Activated CD4-positive, alpha-beta T cell treated with anti-CD3 and anti-CD28 coated beads, Interleukin-2, amount 10 ng/mL, durations not matched to agents 7 days and 5 days (primary cell): Measurements from ENCODE around the gene SLC36A1. TPM values are rescaled to one million over a fixed set of nuclear protein-coding genes. Genes with fewer than 3 reads are reported as not detected.

ENCODE experiments used
- CTCF ChIA-PET: fragments of 350-600 bp; sonication (Branson Sonifier 250); formaldehyde crosslinking; loops from one replicate; lab custom pipeline; 2021; ENCODE audit warnings: antibody characterized with exemption; lab: Charles Lee
- POLR2A ChIA-PET: fragments of 350-600 bp; sonication (Branson Sonifier 250); formaldehyde crosslinking; loops from one replicate; lab custom pipeline; 2021; ENCODE audit warnings: antibody characterized with exemption; lab: Charles Lee
- DNase-seq: peaks from one replicate; pipeline ENCODE4 v3.0.0-alpha.2; 2020
- H3K27ac Mint-ChIP-seq: one replicate; pipeline ENCODE4 v1.8.0; 2021; ENCODE audit warnings: mild to moderate bottlenecking, moderate library complexity, mixed read lengths
- H3K27me3 Mint-ChIP-seq: one replicate; pipeline ENCODE4 v1.8.0; 2021; ENCODE audit warnings: mixed read lengths
- H3K36me3 Mint-ChIP-seq: one replicate; pipeline ENCODE4 v1.8.0; 2021; ENCODE audit warnings: low read depth, mixed read lengths
- H3K4me1 Mint-ChIP-seq: one replicate; pipeline ENCODE4 v1.8.0; 2021; ENCODE audit warnings: mixed read lengths
- H3K4me3 Mint-ChIP-seq: one replicate; pipeline ENCODE4 v1.8.0; 2021; ENCODE audit warnings: mild to moderate bottlenecking, moderate library complexity, mixed read lengths
- H3K9me3 Mint-ChIP-seq: one replicate; pipeline ENCODE4 v1.8.0; 2021; ENCODE audit warnings: mixed read lengths
- total RNA-seq, 2 experiments: library from RNA; stranded (reverse); gene quantifications; one replicate each; pipeline ENCODE4 v1.2.3, GENCODE V29; 2021

The SLC36A1 gene
- total RNA-seq, 2 experiments from 2014 or later: 5.8 TPM

GRCh38 chr5:151459680-151460324 lies 12.4 kb downstream of the SLC36A1 start:
- no peaks in the 10 kb centered on the region for H3K4me1 Mint-ChIP-seq
- H3K9me3 Mint-ChIP-seq: no peaks in the 10 kb centered on the region
- no peaks in the 10 kb centered on the region for H3K27me3 Mint-ChIP-seq
- H3K4me3 Mint-ChIP-seq: no peak overlapping the region
- H3K27ac Mint-ChIP-seq: no peak overlapping the region
- H3K36me3 Mint-ChIP-seq: no peaks in the 10 kb centered on the region
- ChIA-PET POLR2A (no interaction called here), CTCF (interaction anchor here (0.6 to 4.0 kb wide), 5 partner anchors 10 to 61 kb away, joined by 3 to 17 read pairs (median 6); partner anchors contain the start of gene SLC36A1)
- no peak for DNase-seq

DNA sequence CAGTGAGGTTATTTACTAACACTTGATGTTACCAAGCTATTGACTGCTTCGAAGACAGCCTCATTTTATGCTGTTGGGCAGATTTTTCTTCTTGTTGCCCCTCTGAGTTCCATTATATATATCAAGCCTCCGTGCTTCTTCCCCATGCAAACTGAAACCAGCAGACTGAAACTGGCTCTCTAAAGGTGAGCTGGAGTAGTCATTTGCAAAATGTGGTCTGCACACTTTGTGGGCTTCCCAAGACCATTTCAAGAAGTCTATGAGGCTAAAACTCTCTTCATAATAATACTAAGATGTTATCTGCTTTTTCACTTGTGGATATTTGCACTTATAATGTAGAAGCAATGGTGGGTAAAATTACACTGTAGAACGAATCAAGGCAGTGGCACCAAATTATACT lies 13.9 kb downstream of the SLC36A1 start:
- no peaks in the 10 kb centered on the region for H3K9me3 Mint-ChIP-seq
- POLR2A ChIA-PET: no interaction called here

GRCh38 chr5:151463137-151464029 lies 16.0 kb downstream of the SLC36A1 start:
- Mint-ChIP-seq H3K27me3 (no peaks in the 10 kb centered on the region), H3K36me3 (no peaks in the 10 kb centered on the region), H3K4me3 (no peak overlapping the region), H3K27ac (no peak overlapping the region), H3K9me3 (no peaks in the 10 kb centered on the region), H3K4me1 (no peaks in the 10 kb centered on the region)
- no peak for DNase-seq
- POLR2A ChIA-PET: no interaction called here
- CTCF ChIA-PET: interaction anchor here (1.5 kb wide), 1 partner anchor 15 kb away, joined by 7 read pairs; the partner anchor contains the start of gene SLC36A1

More for the DNA sequence above, 13.9 kb downstream of the SLC36A1 start:
- Mint-ChIP-seq H3K4me1 (no peaks in the 10 kb centered on the region), H3K36me3 (no peaks in the 10 kb centered on the region), H3K4me3 (no peak overlapping the region), H3K27ac (no peak overlapping the region), H3K27me3 (no peaks in the 10 kb centered on the region)
- CTCF ChIA-PET: interaction anchor here (1.7 kb wide), 1 partner anchor 14 kb away, joined by 7 read pairs; the partner anchor contains the start of gene SLC36A1
- no peak for DNase-seq

DNA sequence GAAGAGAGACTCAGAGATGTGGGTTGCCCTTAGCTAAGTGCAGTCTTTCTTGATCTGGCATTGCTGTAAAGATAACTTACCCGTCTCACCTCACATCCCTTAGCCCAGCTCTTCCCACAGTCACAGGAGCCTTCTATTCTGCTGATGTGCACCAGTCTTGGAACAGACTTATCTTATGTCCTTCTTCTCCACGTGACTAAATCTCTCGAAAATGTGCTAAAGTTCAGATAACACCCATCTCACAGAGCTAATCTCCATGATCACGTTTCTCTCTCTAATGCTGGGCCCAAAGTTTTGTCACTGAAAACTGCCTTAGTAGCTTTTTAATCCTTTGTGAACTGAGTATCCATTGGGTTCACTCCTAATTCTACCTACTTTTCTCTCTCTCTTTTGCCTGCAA lies 16.7 kb downstream of the SLC36A1 start:
- no peaks in the 10 kb centered on the region for H3K4me1 Mint-ChIP-seq
- POLR2A ChIA-PET: no interaction called here
- H3K4me3 Mint-ChIP-seq: no peak overlapping the region
- H3K36me3 Mint-ChIP-seq: no peaks in the 10 kb centered on the region
- no peaks in the 10 kb centered on the region for H3K9me3 Mint-ChIP-seq
- CTCF ChIA-PET: interaction anchor here (1.5 kb wide), 1 partner anchor 16 kb away, joined by 7 read pairs; the partner anchor contains the start of gene SLC36A1
- no peak for DNase-seq
- H3K27ac Mint-ChIP-seq: no peak overlapping the region
- H3K27me3 Mint-ChIP-seq: no peaks in the 10 kb centered on the region

DNA sequence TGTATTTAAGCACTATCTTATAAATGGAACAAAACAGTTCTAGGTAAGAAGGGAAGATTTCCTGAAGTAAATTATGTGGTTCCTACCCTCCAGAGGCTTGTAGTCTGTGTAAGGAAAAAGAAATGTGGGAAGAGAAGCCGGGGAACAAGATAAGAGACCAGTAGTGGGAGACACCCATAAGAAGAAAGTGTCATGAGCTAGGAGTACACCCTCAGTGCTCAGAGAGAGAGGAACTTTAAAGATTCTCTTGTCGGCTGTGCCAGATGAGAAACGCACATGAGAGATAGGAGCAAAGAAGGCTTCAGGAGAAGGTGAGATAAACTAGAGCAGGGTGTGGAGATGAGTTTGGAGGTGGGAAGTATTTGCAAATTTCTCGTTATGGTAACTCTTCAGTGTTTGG lies 18.1 kb downstream of the SLC36A1 start:
- Mint-ChIP-seq H3K27me3 (no peaks in the 10 kb centered on the region), H3K36me3 (no peaks in the 10 kb centered on the region), H3K4me3 (no peak overlapping the region), H3K27ac (no peak overlapping the region), H3K9me3 (no peaks in the 10 kb centered on the region), H3K4me1 (no peaks in the 10 kb centered on the region)
- ChIA-PET CTCF (interaction anchor here (0.6 to 1.4 kb wide), 3 partner anchors 18 to 252 kb away, joined by 3 read pairs; partner anchors contain the start of gene SLC36A1), POLR2A (no interaction called here)
- no peak for DNase-seq

DNA sequence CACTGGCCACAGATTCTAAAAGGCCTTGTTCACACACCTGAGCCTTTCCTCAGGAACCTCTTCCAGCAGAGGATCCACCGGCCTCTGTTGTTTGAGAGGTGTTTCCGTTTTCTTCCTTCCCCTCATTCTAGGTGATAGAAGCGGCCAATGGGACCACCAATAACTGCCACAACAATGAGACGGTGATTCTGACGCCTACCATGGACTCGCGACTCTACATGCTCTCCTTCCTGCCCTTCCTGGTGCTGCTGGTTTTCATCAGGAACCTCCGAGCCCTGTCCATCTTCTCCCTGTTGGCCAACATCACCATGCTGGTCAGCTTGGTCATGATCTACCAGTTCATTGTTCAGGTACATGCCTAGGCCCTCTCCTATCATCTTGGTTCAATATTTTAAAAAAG lies 20.2 kb downstream of the SLC36A1 start:
- ChIA-PET POLR2A (no interaction called here), CTCF (no interaction called here)
- Mint-ChIP-seq H3K4me1 (no peaks in the 10 kb centered on the region), H3K27me3 (no peaks in the 10 kb centered on the region), H3K36me3 (no peaks in the 10 kb centered on the region), H3K27ac (no peak overlapping the region), H3K9me3 (no peaks in the 10 kb centered on the region), H3K4me3 (no peak overlapping the region)
- DNase-seq: no peak

DNA sequence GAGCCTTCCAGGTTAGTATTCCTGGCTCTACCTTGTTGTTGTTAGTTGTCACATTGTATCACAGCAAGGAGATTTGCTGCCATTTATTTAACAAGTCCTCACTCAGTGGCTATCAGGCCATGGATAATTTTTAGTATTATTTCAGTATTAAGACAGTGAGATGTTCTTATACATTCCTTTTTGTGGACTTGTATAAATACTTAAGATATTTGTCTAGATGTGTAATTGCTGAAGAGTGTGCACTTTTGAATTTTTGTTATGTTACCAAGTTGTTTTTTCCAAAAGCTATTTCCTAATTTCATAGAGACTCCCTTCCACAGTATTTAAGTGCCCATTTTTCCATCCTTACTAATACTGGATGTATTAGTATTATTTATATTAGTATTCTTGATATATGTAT lies 22.0 kb downstream of the SLC36A1 start:
- Mint-ChIP-seq H3K9me3 (no peaks in the 10 kb centered on the region), H3K4me3 (no peak overlapping the region), H3K27ac (no peak overlapping the region), H3K27me3 (no peaks in the 10 kb centered on the region), H3K36me3 (no peaks in the 10 kb centered on the region), H3K4me1 (no peaks in the 10 kb centered on the region)
- ChIA-PET POLR2A (no interaction called here), CTCF (no interaction called here)
- no peak for DNase-seq

DNA sequence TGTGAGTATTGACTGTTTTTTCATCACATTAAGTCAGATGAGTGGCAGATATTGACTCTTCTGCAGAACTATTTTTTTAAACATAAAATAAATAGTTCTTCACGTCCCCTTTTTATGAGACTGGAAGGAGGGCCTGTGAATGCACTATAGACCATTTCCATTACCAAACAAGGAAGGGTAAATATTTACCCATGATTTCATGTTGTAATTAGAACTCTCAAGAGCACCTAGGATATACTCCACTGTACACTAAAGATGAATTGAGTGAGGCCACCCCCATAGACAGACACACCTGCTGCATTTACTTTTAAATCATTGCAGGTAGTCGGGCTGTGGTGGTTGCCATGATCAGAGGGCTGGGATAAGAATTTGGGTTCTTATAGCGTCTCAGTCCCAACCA lies 22.6 kb downstream of the SLC36A1 start:
- ChIA-PET CTCF (no interaction called here), POLR2A (no interaction called here)
- H3K36me3 Mint-ChIP-seq: no peaks in the 10 kb centered on the region
- no peak overlapping the region for H3K27ac Mint-ChIP-seq
- no peaks in the 10 kb centered on the region for H3K27me3 Mint-ChIP-seq
- no peak for DNase-seq
- H3K4me3 Mint-ChIP-seq: no peak overlapping the region
- H3K4me1 Mint-ChIP-seq: no peaks in the 10 kb centered on the region
- H3K9me3 Mint-ChIP-seq: no peaks in the 10 kb centered on the region

- POLR2A ChIA-PET: no interaction called here
Measured at GRCh38 chr5:151470439-151470838, 23.0 kb downstream of the SLC36A1 start.

DNA sequence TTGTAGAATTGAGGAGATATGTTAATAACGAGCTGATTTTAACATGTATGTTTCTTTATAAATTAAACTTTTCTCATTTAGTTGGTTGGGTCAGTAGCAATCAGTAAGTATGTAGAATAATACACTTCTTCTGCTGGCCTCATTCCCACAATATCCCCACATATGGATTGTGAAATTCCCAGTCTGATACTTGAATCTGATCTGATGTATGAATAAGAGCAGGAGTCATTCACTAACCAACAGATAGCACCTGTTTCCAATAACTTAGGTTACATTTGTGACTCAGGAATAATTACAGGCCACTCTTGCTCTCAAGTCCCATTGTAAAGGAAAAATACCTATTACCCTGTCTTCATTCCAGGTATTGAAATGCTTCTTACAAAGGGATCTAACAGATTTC lies 23.9 kb downstream of the SLC36A1 start:
- H3K36me3 Mint-ChIP-seq: no peaks in the 10 kb centered on the region
- no peak overlapping the region for H3K27ac Mint-ChIP-seq
- POLR2A ChIA-PET: no interaction called here
- no peak for DNase-seq
- no peaks in the 10 kb centered on the region for H3K27me3 Mint-ChIP-seq
- H3K9me3 Mint-ChIP-seq: no peaks in the 10 kb centered on the region
- no peak overlapping the region for H3K4me3 Mint-ChIP-seq
- CTCF ChIA-PET: interaction anchor here (1.3 kb wide), 1 partner anchor 28 kb away, joined by 3 read pairs; no protein-coding TSS in a partner anchor
- H3K4me1 Mint-ChIP-seq: no peaks in the 10 kb centered on the region

More at GRCh38 chr5:151470439-151470838, 23.0 kb downstream of the SLC36A1 start:
- DNase-seq: no peak
- H3K36me3 Mint-ChIP-seq: no peaks in the 10 kb centered on the region
- no peak overlapping the region for H3K27ac Mint-ChIP-seq
- H3K4me3 Mint-ChIP-seq: no peak overlapping the region
- H3K9me3 Mint-ChIP-seq: no peaks in the 10 kb centered on the region
- no peaks in the 10 kb centered on the region for H3K27me3 Mint-ChIP-seq
- H3K4me1 Mint-ChIP-seq: no peaks in the 10 kb centered on the region
- CTCF ChIA-PET: interaction anchor here (1.3 kb wide), 1 partner anchor 29 kb away, joined by 3 read pairs; no protein-coding TSS in a partner anchor

DNA sequence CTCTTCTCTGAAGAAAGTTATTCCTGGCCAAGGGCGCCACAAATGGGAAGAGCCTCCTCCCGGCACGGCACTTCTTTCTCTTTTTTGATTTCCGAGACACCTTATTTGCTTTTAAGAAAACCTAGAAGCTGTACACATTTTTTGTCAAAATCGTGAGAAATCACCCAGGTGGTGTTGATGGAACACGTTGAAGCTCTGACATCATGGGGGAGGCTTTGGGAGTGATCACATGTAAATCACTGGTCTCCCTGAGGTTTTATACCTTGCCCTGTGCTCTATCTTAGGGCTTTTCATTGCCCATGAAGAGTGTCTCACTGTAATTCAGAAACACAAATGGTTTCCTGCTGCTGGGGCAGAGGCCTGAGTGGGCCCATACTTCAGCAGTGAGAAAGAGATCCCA lies 27.4 kb downstream of the SLC36A1 start:
- Mint-ChIP-seq H3K4me3 (no peak overlapping the region), H3K4me1 (no peaks in the 10 kb centered on the region), H3K27ac (no peak overlapping the region), H3K9me3 (no peaks in the 10 kb centered on the region), H3K36me3 (peaks cover 6% of the 10 kb centered on the region), H3K27me3 (no peaks in the 10 kb centered on the region)
- DNase-seq: no peak
- ChIA-PET POLR2A (no interaction called here), CTCF (no interaction called here)

DNA sequence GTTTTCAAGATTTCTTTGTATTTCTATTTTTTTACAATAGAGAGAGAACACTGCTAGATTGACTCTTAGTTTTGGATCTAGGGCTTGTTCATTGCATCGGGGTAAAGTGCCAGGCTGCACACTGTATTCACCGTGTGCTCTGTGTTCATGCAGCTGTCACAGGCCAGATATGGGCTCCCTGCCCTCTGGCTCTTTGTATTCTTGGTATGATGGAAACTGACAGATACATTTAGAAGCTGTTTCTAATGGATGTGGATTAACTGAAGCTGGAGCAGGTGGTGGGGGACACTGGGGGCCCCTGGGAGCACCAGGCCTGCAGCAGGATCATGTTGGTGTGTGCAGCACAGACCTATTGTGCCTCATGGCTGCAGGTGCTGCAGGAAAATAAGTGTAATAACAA lies 28.0 kb downstream of the SLC36A1 start:
- no peaks in the 10 kb centered on the region for H3K4me1 Mint-ChIP-seq
- ChIA-PET CTCF (no interaction called here), POLR2A (no interaction called here)
- H3K9me3 Mint-ChIP-seq: no peaks in the 10 kb centered on the region
- DNase-seq: no peak
- H3K27ac Mint-ChIP-seq: no peak overlapping the region
- H3K4me3 Mint-ChIP-seq: no peak overlapping the region
- no peaks in the 10 kb centered on the region for H3K27me3 Mint-ChIP-seq
- H3K36me3 Mint-ChIP-seq: peaks cover 6% of the 10 kb centered on the region

- Mint-ChIP-seq H3K27me3 (no peaks in the 10 kb centered on the region), H3K4me3 (no peak overlapping the region), H3K36me3 (peaks cover 6% of the 10 kb centered on the region), H3K4me1 (no peaks in the 10 kb centered on the region), H3K27ac (peak overlapping the region; percentile 21), H3K9me3 (no peaks in the 10 kb centered on the region)
- ChIA-PET POLR2A (no interaction called here), CTCF (no interaction called here)
- no peak for DNase-seq
Measured at GRCh38 chr5:151476016-151476415, 28.6 kb downstream of the SLC36A1 start.
